WERI-Rb-1 (cell line): Measurements from ENCODE around the gene PDE9A.

ENCODE experiments used
- DNase-seq: peaks from one replicate; pipeline ENCODE4 v3.0.0-alpha.2; 2020
- H3K27ac ChIP-seq: fragments of 250-450 bp; sonication (Bioruptor Pico); 2 replicates; pipeline ENCODE4 v1.5.1; 2020; ENCODE audit warnings: mild to moderate bottlenecking, moderate library complexity
- H3K27me3 ChIP-seq: fragments of 250-450 bp; sonication (Bioruptor Pico); 2 replicates; pipeline ENCODE4 v1.5.1; 2021; ENCODE audit warnings: mild to moderate bottlenecking, low read depth, moderate library complexity; ENCODE audit not compliant: insufficient read depth, severe bottlenecking
- H3K36me3 ChIP-seq: fragments of 250-450 bp; sonication (Bioruptor Pico); 2 replicates; pipeline ENCODE4 v1.5.1; 2020; ENCODE audit warnings: mild to moderate bottlenecking, moderate library complexity
- H3K4me3 ChIP-seq: 2 replicates; pipeline ENCODE4 v1.5.1; 2011; ENCODE audit warnings: low read depth, mild to moderate bottlenecking, control low read depth, low read length
- H3K9me3 ChIP-seq: fragments of 250-450 bp; sonication (Bioruptor Pico); 2 replicates; pipeline ENCODE4 v1.5.1; 2021; ENCODE audit warnings: mild to moderate bottlenecking, moderate library complexity; ENCODE audit not compliant: severe bottlenecking
- CTCF ChIP-seq: IDR thresholded peaks from 2 replicates; pipeline ENCODE4 v1.5.1; 2011; ENCODE audit warnings: low read depth, mild to moderate bottlenecking, control low read depth, inconsistent platforms, low read length

PDE9A gene

GRCh38 chr21:42668298-42668992, 15.0 kb downstream of the PDE9A start:
- TF ChIP-seq CTCF = no peak
- DNase-seq = no peak
- Histone ChIP-seq H3K27me3 (no peaks in the 10 kb centered on the region), H3K4me3 (no peak overlapping the region), H3K36me3 (peaks cover 68% of the 10 kb centered on the region), H3K27ac (no peak overlapping the region), H3K9me3 (no peaks in the 10 kb centered on the region)

GRCh38 chr21:42669041-42669440, 15.6 kb downstream of the PDE9A start:
- DNase-seq = no peak
- TF ChIP-seq CTCF = peak; percentile 41
- Histone ChIP-seq H3K36me3 (peaks cover 65% of the 10 kb centered on the region), H3K27ac (no peak overlapping the region), H3K4me3 (no peak overlapping the region), H3K9me3 (no peaks in the 10 kb centered on the region), H3K27me3 (no peaks in the 10 kb centered on the region)

GRCh38 chr21:42670058-42670880, 16.8 kb downstream of the PDE9A start:
- Histone ChIP-seq H3K9me3 (no peaks in the 10 kb centered on the region), H3K4me3 (no peak overlapping the region), H3K27ac (no peak overlapping the region), H3K36me3 (peaks cover 59% of the 10 kb centered on the region), H3K27me3 (no peaks in the 10 kb centered on the region)
- DNase-seq = no peak
- no peak for TF ChIP-seq CTCF

- no peak overlapping the region for H3K27ac ChIP-seq
- no peak for TF ChIP-seq CTCF
- DNase-seq = no peak
- peaks cover 59% of the 10 kb centered on the region for H3K36me3 ChIP-seq
- H3K9me3 ChIP-seq = no peaks in the 10 kb centered on the region
- H3K4me3 ChIP-seq = no peak overlapping the region
- H3K27me3 ChIP-seq = no peaks in the 10 kb centered on the region
Measured at GRCh38 chr21:42670884-42671283, 17.5 kb downstream of the PDE9A start.

- Histone ChIP-seq H3K4me3 (no peak overlapping the region), H3K9me3 (no peaks in the 10 kb centered on the region), H3K36me3 (peaks cover 55% of the 10 kb centered on the region), H3K27ac (no peak overlapping the region), H3K27me3 (no peaks in the 10 kb centered on the region)
- DNase-seq = no peak
- TF ChIP-seq CTCF = no peak
Measured at GRCh38 chr21:42671778-42672593, 18.6 kb downstream of the PDE9A start.
